Endothelial cell of umbilical vein (primary cell): ENCODE data around the gene TBCD. TPM values are rescaled to one million over a fixed set of nuclear protein-coding genes. Genes with fewer than 3 reads are reported as not detected.
A peak's percentile ranks its signal among the peaks of the same experiment; 100 is the strongest.

ENCODE experiments used
- BruUV-seq: library from RNA; stranded (reverse); fragments of 400-500 nt; replicated peaks from 2 replicates; lab custom pipeline; 2021; lab: Mats Ljungman, UMichigan
- CTCF ChIA-PET: fragments of 300-600, 350-600 bp; sonication (Branson Sonifier 250); formaldehyde crosslinking; loops from one replicate; lab custom pipeline; 2021; ENCODE audit warnings: antibody characterized with exemption, inconsistent platforms; lab: Charles Lee
- POLR2A ChIA-PET: fragments of 300-600, 350-600 bp; sonication (Branson Sonifier 250); formaldehyde crosslinking; loops from one replicate; lab custom pipeline; 2021; ENCODE audit warnings: antibody characterized with exemption, inconsistent platforms; lab: Charles Lee
- DNase-seq: peaks from one replicate; pipeline ENCODE4 v3.0.0-alpha.2; 2011; ENCODE audit warnings: low read depth, low spot score
- FAIRE-seq: peaks from 2 replicates; lab custom pipeline; 2011; peaks lifted over from hg19 to GRCh38; lab: Jason Lieb, UNC
- H2AFZ ChIP-seq: 2 replicates; pipeline ENCODE4 v1.6.0; 2012; ENCODE audit warnings: low read depth, low read length, control low read depth, inconsistent platforms
- H3K27ac ChIP-seq: 2 replicates; pipeline ENCODE4 v1.5.1; 2011; ENCODE audit warnings: low read depth, mild to moderate bottlenecking, control low read depth, low read length, moderate library complexity; ENCODE audit not compliant: insufficient read depth
- H3K27me3 ChIP-seq, 2 experiments: 2 replicates each; pipeline versions ENCODE4 v1.6.0 to v1.6.1; 2011; ENCODE audit warnings: low read length in 2 of 2, mixed read lengths in 1 of 2; ENCODE audit not compliant: control insufficient read depth in 2 of 2, insufficient read depth in 2 of 2
- H3K36me3 ChIP-seq, 2 experiments: 2 replicates in 1 of 2; 3 replicates in 1 of 2; pipeline ENCODE4 v1.5.1; 2011; ENCODE audit warnings: low read length in 2 of 2, mild to moderate bottlenecking in 1 of 2, moderate library complexity in 1 of 2; ENCODE audit not compliant: control insufficient read depth in 2 of 2, insufficient read depth in 2 of 2; ENCODE audit errors: extremely low read depth in 1 of 2
- H3K4me1 ChIP-seq: 3 replicates; pipeline ENCODE4 v1.5.1; 2011; ENCODE audit warnings: mild to moderate bottlenecking, low read length; ENCODE audit not compliant: control insufficient read depth, insufficient read depth; ENCODE audit errors: extremely low read depth
- H3K4me2 ChIP-seq: 2 replicates; pipeline ENCODE4 v1.6.1; 2011; ENCODE audit warnings: low read length, control low read depth, mixed read lengths; ENCODE audit not compliant: insufficient read depth
- H3K4me3 ChIP-seq, 3 experiments: fragments of 200-600 bp in 1 of 3; sonication (generic), shearing (Covaris generic) in 1 of 3; replicated peaks in 1 of 3; 2 replicates each; pipeline ENCODE4 v1.5.1; 2011 to 2016; ENCODE audit warnings: control low read depth in 3 of 3, low read length in 3 of 3, mild to moderate bottlenecking in 2 of 3, inconsistent platforms in 1 of 3, low read depth in 1 of 3, moderate library complexity in 1 of 3; ENCODE audit not compliant: insufficient read depth in 1 of 3
- H3K79me2 ChIP-seq: 2 replicates; pipeline ENCODE4 v1.6.0; 2012; ENCODE audit warnings: low read length, inconsistent platforms; ENCODE audit not compliant: control insufficient read depth, insufficient read depth
- H3K9ac ChIP-seq: replicated peaks from 2 replicates; pipeline ENCODE3; 2011; ENCODE audit warnings: low read length, control low read depth; ENCODE audit not compliant: insufficient read depth; ENCODE audit errors: extremely low read depth
- H3K9me1 ChIP-seq: replicated peaks from 3 replicates; pipeline ENCODE4 v1.6.0; 2011; ENCODE audit warnings: mild to moderate bottlenecking, low read length; ENCODE audit not compliant: control insufficient read depth, insufficient read depth; ENCODE audit errors: extremely low read depth
- H3K9me3 ChIP-seq: replicated peaks from 2 replicates; pipeline ENCODE4 v1.5.1; 2012; ENCODE audit warnings: low read length, inconsistent platforms; ENCODE audit not compliant: control insufficient read depth, insufficient read depth
- H4K20me1 ChIP-seq: replicated peaks from 2 replicates; pipeline ENCODE3; 2011; ENCODE audit warnings: mild to moderate bottlenecking, low read length; ENCODE audit not compliant: control insufficient read depth, insufficient read depth; ENCODE audit errors: extremely low read depth
- FOS ChIP-seq: IDR thresholded peaks from 2 replicates; pipeline ENCODE4 v1.6.1; 2011; ENCODE audit warnings: mild to moderate bottlenecking, low read length, moderate library complexity, borderline replicate concordance; ENCODE audit not compliant: insufficient read depth
- GATA2 ChIP-seq: IDR thresholded peaks from 2 replicates; pipeline ENCODE4 v1.7.0; 2011; ENCODE audit warnings: low read depth, mild to moderate bottlenecking, moderate library complexity, mixed read lengths, low read length; ENCODE audit not compliant: insufficient read length, insufficient read depth
- JUN ChIP-seq: IDR thresholded peaks from 2 replicates; pipeline ENCODE4 v1.6.1; 2011; ENCODE audit warnings: borderline replicate concordance, low read depth; ENCODE audit not compliant: insufficient read length, insufficient read depth
- MYC ChIP-seq: IDR thresholded peaks from one replicate; pipeline ENCODE4 v1.6.1; 2011; ENCODE audit warnings: mild to moderate bottlenecking, low read depth, low read length
- POLR2AphosphoS5 ChIP-seq: IDR thresholded peaks from 2 replicates; pipeline ENCODE4 v1.6.1; 2012; ENCODE audit warnings: low read depth, mild to moderate bottlenecking, control low read depth, low read length, moderate library complexity; ENCODE audit not compliant: insufficient read depth
- dilution Hi-C: fragments of 300-500 bp; cut with MboI; formaldehyde crosslinking; loops from one replicate; pipeline ENCODE4 v1.15.0; 2019; ENCODE audit warnings: low sequenced_read_pairs; ENCODE audit not compliant: extremely low pct_ligation_motif_present
- intact Hi-C: fragments of 100-400 bp; cut with micrococcal nuclease; formaldehyde crosslinking; loops from one replicate; pipeline ENCODE4 v1.10.0; 2022
- polyA plus RNA-seq, 4 experiments: library from polyadenylated mRNA; depleted of rRNA in 3 of 4; stranded (reverse) in 3 of 4; unstranded in 1 of 4; fragments of >200 nt; gene quantifications; 2 replicates each; pipeline versions ENCODE4 v1.2.1 to v1.2.3, GENCODE V29; 2011 to 2012; ENCODE audit warnings: missing spikeins in 1 of 4
- total RNA-seq: library from RNA; stranded (reverse); gene quantifications from 2 replicates; pipeline ENCODE4 v1.2.3, GENCODE V29; 2021
- TF ChIP-seq, protein P1 (sequence below): IDR thresholded peaks from 2 replicates; pipeline ENCODE4 v1.6.1; 2011; ENCODE audit not compliant: insufficient read depth, insufficient read length
- TF ChIP-seq, protein P2 (sequence below), 2 donors: IDR thresholded peaks; 1 replicate in 1 of 2; 2 replicates in 1 of 2; pipeline ENCODE4 v1.5.1; 2011; ENCODE audit warnings: low read length in 2 of 2, mild to moderate bottlenecking in 2 of 2, moderate library complexity in 2 of 2, control low read depth in 1 of 2, inconsistent platforms in 1 of 2, low read depth in 1 of 2; ENCODE audit not compliant: insufficient read depth in 1 of 2; ENCODE audit errors: extremely low read depth in 1 of 2

The TBCD gene
- total and polyA plus RNA-seq, 2 donors (not counting 3 experiments of a cell fraction or from before 2014, with no cell fraction given) = 121 to 145 TPM

GRCh38 chr17:82806645-82807044 is 54.8 kb downstream of the TBCD start:
- Histone ChIP-seq H3K27me3 (no peaks in the 10 kb centered on the region), H3K27ac (peak overlapping the region; percentile 46), H3K9me3 (no peaks in the 10 kb centered on the region), H4K20me1 (no peaks in the 10 kb centered on the region), H3K79me2 (no peaks in the 10 kb centered on the region), H3K4me1 (peaks cover 7% of the 10 kb centered on the region), H3K9ac (no peak overlapping the region), H3K36me3 (no peaks in the 10 kb centered on the region), H3K4me3 (no peak overlapping the region), H3K4me2 (no peak overlapping the region), H3K9me1 (no peaks in the 10 kb centered on the region), H2AFZ (no peak overlapping the region)
- intact Hi-C loops (loop anchor here (1.0 kb wide), 1 partner anchor 39 kb away; no protein-coding TSS in a partner anchor), dilution Hi-C loops (no loop called here)
- ChIA-PET CTCF (interaction anchor here (1.5 to 3.6 kb wide), 2 partner anchors 25 kb away, joined by 5 to 13 read pairs; no protein-coding TSS in a partner anchor), POLR2A (interaction anchor here (0.5 kb wide), 1 partner anchor 90 kb away, joined by 3 read pairs; the partner anchor contains the start of gene FN3KRP)
- no peak for DNase-seq
- no peak for FAIRE-seq
- TF ChIP-seq GATA2 = no peak
- TF ChIP-seq MYC = no peak
- TF ChIP-seq, protein P1, sequence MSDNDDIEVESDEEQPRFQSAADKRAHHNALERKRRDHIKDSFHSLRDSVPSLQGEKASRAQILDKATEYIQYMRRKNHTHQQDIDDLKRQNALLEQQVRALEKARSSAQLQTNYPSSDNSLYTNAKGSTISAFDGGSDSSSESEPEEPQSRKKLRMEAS = no peak
- TF ChIP-seq POLR2AphosphoS5 = no peak
- TF ChIP-seq, protein P2, sequence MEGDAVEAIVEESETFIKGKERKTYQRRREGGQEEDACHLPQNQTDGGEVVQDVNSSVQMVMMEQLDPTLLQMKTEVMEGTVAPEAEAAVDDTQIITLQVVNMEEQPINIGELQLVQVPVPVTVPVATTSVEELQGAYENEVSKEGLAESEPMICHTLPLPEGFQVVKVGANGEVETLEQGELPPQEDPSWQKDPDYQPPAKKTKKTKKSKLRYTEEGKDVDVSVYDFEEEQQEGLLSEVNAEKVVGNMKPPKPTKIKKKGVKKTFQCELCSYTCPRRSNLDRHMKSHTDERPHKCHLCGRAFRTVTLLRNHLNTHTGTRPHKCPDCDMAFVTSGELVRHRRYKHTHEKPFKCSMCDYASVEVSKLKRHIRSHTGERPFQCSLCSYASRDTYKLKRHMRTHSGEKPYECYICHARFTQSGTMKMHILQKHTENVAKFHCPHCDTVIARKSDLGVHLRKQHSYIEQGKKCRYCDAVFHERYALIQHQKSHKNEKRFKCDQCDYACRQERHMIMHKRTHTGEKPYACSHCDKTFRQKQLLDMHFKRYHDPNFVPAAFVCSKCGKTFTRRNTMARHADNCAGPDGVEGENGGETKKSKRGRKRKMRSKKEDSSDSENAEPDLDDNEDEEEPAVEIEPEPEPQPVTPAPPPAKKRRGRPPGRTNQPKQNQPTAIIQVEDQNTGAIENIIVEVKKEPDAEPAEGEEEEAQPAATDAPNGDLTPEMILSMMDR (IDR thresholded peaks at IDR 0.05; ENCODE audit: extremely low read depth in 1 of 2, insufficient read depth in 1 of 2, low read depth in 1 of 2, low read length in 2 of 2) = no peak
- no peak for TF ChIP-seq FOS
- TF ChIP-seq JUN = no peak
- BruUV-seq = no TSS peak
